Glutamatergic neuron (in vitro differentiated cells): Measurements from ENCODE around the gene RNASET2. TPM values are rescaled to one million over a fixed set of nuclear protein-coding genes. Genes with fewer than 3 reads are reported as not detected.

Experiments
- DNase-seq: peaks from one replicate; pipeline ENCODE4 v3.0.0; 2022
- H3K27ac Mint-ChIP-seq: one replicate; pipeline ENCODE4 v1.8.0; 2020; ENCODE audit warnings: mild to moderate bottlenecking, mixed read lengths, inconsistent platforms; ENCODE audit not compliant: unreplicated experiment
- H3K27me3 Mint-ChIP-seq: one replicate; pipeline ENCODE4 v1.8.0; 2020; ENCODE audit warnings: mild to moderate bottlenecking, moderate library complexity, mixed read lengths, inconsistent platforms; ENCODE audit not compliant: unreplicated experiment
- H3K36me3 Mint-ChIP-seq: one replicate; pipeline ENCODE4 v1.8.0; 2020; ENCODE audit warnings: mild to moderate bottlenecking, mixed read lengths, inconsistent platforms; ENCODE audit not compliant: unreplicated experiment
- H3K4me1 Mint-ChIP-seq: one replicate; pipeline ENCODE4 v1.8.0; 2020; ENCODE audit warnings: mild to moderate bottlenecking, low read depth, mixed read lengths, inconsistent platforms; ENCODE audit not compliant: unreplicated experiment
- H3K4me3 Mint-ChIP-seq: one replicate; pipeline ENCODE4 v1.8.0; 2020; ENCODE audit warnings: mild to moderate bottlenecking, mixed read lengths, inconsistent platforms; ENCODE audit not compliant: unreplicated experiment
- H3K9me3 Mint-ChIP-seq: one replicate; pipeline ENCODE4 v1.8.0; 2020; ENCODE audit warnings: mild to moderate bottlenecking, moderate library complexity, mixed read lengths, inconsistent platforms; ENCODE audit not compliant: unreplicated experiment
- total RNA-seq: library from RNA; stranded (reverse); fragmentation: NEBNext Ultra II Directional; extraction: Animal tissue kit (Norgen Biotek cat#: 25700); gene quantifications from one replicate; pipeline ENCODE4 v1.2.1, GENCODE V29; 2021; ENCODE audit not compliant: unreplicated experiment
- TF ChIP-seq, protein P1 (sequence below): fragments of 200-600 bp; sonication (generic); IDR thresholded peaks from one replicate; pipeline ENCODE4 v1.5.0; 2021; ENCODE audit not compliant: partially characterized antibody, unreplicated experiment

The RNASET2 gene
- total RNA-seq, 1 donor from 2014 or later = 2.2 TPM

DNA sequence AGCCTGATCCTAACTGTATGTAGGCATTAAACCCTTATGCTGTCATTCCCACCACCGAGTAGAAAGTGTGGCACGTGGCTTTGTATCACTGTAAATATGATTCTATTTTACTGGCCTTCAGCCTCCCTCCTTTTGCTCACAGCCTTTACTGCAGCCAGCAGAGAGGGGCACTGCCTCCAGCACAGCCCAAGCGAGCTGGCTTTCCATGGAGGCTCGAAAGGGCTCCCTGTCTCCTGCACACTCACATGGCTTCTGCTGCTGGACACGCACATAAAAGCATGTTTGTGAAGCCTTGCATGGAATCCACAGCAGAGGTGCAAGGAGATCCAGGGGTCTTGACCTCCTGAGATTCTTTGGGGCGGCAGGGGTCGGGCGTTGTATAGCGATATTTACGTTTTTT, 51.3 kb downstream of the RNASET2 start:
- Mint-ChIP-seq H3K4me1 (peaks cover 11% of the 10 kb centered on the region), H3K9me3 (peaks cover 20% of the 10 kb centered on the region), H3K27me3 (peaks cover 7% of the 10 kb centered on the region), H3K36me3 (peaks cover 23% of the 10 kb centered on the region), H3K4me3 (no peak overlapping the region), H3K27ac (no peak overlapping the region)
- DNase-seq = no peak
- TF ChIP-seq, protein P1, sequence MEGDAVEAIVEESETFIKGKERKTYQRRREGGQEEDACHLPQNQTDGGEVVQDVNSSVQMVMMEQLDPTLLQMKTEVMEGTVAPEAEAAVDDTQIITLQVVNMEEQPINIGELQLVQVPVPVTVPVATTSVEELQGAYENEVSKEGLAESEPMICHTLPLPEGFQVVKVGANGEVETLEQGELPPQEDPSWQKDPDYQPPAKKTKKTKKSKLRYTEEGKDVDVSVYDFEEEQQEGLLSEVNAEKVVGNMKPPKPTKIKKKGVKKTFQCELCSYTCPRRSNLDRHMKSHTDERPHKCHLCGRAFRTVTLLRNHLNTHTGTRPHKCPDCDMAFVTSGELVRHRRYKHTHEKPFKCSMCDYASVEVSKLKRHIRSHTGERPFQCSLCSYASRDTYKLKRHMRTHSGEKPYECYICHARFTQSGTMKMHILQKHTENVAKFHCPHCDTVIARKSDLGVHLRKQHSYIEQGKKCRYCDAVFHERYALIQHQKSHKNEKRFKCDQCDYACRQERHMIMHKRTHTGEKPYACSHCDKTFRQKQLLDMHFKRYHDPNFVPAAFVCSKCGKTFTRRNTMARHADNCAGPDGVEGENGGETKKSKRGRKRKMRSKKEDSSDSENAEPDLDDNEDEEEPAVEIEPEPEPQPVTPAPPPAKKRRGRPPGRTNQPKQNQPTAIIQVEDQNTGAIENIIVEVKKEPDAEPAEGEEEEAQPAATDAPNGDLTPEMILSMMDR = no peak

DNA sequence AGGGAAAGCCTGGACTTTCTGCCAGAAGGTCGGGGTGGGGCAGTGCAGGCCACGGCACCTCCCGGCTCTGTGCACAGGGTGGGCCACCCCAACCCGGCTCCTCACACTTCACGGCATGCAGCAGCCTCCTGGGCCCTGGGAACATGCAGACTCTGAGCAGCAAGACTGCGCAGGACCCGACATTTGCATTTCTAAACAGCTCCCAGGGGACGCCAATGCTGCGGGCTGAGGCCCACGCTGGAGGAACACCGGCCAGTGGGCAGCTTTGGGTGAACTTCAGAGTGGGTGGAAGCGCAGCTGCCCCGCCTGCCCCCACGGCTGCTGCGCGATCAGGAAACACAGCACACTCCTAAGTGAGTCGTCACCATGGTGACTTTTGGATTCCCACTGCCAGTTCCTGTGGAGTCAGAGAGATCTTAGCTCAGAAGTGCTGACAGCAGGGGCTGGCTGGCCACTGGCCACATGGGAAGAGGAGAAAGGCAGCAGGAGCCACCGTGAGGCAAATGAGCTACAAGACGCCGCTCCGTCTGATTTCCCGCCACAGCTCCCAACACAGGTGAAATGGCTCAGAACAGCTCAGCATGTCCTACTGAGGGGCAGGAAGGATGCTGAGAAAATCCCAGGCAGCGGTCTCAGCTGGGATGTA, 52.1 kb downstream of the RNASET2 start:
- H3K27ac Mint-ChIP-seq = peak overlapping the region; percentile 12
- H3K4me1 Mint-ChIP-seq = peaks cover 11% of the 10 kb centered on the region
- H3K36me3 Mint-ChIP-seq = peaks cover 27% of the 10 kb centered on the region
- H3K27me3 Mint-ChIP-seq = peaks cover 7% of the 10 kb centered on the region
- DNase-seq = peak; percentile 54
- peaks cover 23% of the 10 kb centered on the region for H3K9me3 Mint-ChIP-seq
- H3K4me3 Mint-ChIP-seq = peak overlapping the region; percentile 8
- TF ChIP-seq, protein P1 = no peak

GRCh38 chr6:166903500-166903899, 52.9 kb downstream of the RNASET2 start:
- Mint-ChIP-seq H3K36me3 (peaks cover 31% of the 10 kb centered on the region), H3K9me3 (peaks cover 24% of the 10 kb centered on the region), H3K27me3 (peaks cover 9% of the 10 kb centered on the region), H3K27ac (no peak overlapping the region), H3K4me3 (no peak overlapping the region), H3K4me1 (peaks cover 11% of the 10 kb centered on the region)
- TF ChIP-seq, protein P1 = no peak
- DNase-seq = no peak

DNA sequence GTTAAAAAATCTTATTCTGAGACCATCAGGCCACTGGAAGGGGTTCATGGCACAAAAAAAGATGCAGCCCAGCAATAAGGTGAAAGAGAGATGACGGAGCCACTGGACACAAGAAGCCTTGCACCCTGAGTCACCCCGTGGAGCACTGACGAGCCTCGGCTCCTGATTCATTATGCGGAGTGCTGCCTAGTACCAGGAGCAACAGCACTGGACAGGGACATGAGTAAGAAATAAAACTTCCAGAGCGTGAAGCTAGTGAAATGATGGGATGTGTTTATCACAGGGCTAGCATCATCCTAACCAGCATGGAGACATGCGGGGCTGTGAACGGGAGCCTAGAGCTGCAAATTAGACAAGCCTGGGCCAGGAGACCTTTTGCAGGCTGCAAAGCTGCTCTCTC, 53.3 kb downstream of the RNASET2 start:
- no peak overlapping the region for H3K27ac Mint-ChIP-seq
- no peak for DNase-seq
- H3K27me3 Mint-ChIP-seq = peaks cover 10% of the 10 kb centered on the region

DNA sequence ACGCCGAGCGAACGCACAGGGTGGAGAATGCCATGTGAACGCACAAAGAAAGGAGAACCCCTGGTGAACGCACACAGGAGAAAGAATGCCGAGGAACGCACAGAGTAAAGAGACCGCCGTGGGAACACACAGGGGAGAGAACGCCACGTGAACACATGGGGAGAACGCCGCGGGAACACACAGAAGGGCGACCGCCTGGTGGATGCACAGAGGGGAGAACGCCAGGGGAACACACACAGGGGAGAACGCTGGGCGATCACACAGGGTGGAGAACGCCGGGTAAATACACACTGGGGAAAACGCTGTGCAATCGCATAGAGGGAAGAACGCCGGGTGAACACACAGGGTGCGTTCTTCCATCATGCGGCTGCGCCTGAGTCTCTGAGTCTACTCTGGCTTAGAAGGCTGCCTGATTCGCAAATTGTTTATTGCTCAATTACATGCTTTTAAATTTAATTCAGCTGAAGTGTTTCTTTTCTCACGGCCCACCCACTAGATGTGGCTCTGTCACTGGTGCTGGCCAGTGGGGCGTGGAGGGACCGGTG, 54.1 kb downstream of the RNASET2 start:
- Mint-ChIP-seq H3K4me3 (no peak overlapping the region), H3K9me3 (peaks cover 23% of the 10 kb centered on the region), H3K36me3 (peaks cover 34% of the 10 kb centered on the region), H3K4me1 (peaks cover 8% of the 10 kb centered on the region), H3K27ac (no peak overlapping the region), H3K27me3 (peaks cover 10% of the 10 kb centered on the region)
- DNase-seq = no peak
- TF ChIP-seq, protein P1 = no peak

More for the DNA sequence above, 53.3 kb downstream of the RNASET2 start:
- Mint-ChIP-seq H3K4me3 (no peak overlapping the region), H3K4me1 (peaks cover 8% of the 10 kb centered on the region), H3K9me3 (peaks cover 23% of the 10 kb centered on the region), H3K36me3 (peaks cover 34% of the 10 kb centered on the region)
- TF ChIP-seq, protein P1 = no peak
